Endothelial cell of umbilical vein (primary cell): Measurements from ENCODE around the gene TCP11X2. TPM values are rescaled to one million over a fixed set of nuclear protein-coding genes. Genes with fewer than 3 reads are reported as not detected.
A peak's percentile ranks its signal among the peaks of the same experiment; 100 is the strongest.
"Not testable (repeated sequence)": the region's sequence is repeated elsewhere in the genome, so short reads cannot be mapped to it uniquely, and the experiment has no call there.

Experiments
- Bru-seq: library from RNA; stranded (reverse); fragments of 400-500 nt; gene quantifications from one replicate; lab custom pipeline; 2021; lab: Mats Ljungman, UMichigan
- BruChase-seq, 2 experiments: library from RNA; stranded (reverse); fragments of 400-500 nt; gene quantifications; one replicate each; lab custom pipeline; 2021; lab: Mats Ljungman, UMichigan
- BruUV-seq: library from RNA; stranded (reverse); fragments of 400-500 nt; replicated peaks from 2 replicates; lab custom pipeline; 2021; lab: Mats Ljungman, UMichigan
- CTCF ChIA-PET: fragments of 300-600, 350-600 bp; sonication (Branson Sonifier 250); formaldehyde crosslinking; loops from one replicate; lab custom pipeline; 2021; ENCODE audit warnings: antibody characterized with exemption, inconsistent platforms; lab: Charles Lee
- POLR2A ChIA-PET: fragments of 300-600, 350-600 bp; sonication (Branson Sonifier 250); formaldehyde crosslinking; loops from one replicate; lab custom pipeline; 2021; ENCODE audit warnings: antibody characterized with exemption, inconsistent platforms; lab: Charles Lee
- DNase-seq: peaks from one replicate; pipeline ENCODE4 v3.0.0-alpha.2; 2011; ENCODE audit warnings: low read depth, low spot score
- FAIRE-seq: peaks from 2 replicates; lab custom pipeline; 2011; peaks lifted over from hg19 to GRCh38; lab: Jason Lieb, UNC
- H2AFZ ChIP-seq: 2 replicates; pipeline ENCODE4 v1.6.0; 2012; ENCODE audit warnings: low read depth, low read length, control low read depth, inconsistent platforms
- H3K27ac ChIP-seq: 2 replicates; pipeline ENCODE4 v1.5.1; 2011; ENCODE audit warnings: low read depth, mild to moderate bottlenecking, control low read depth, low read length, moderate library complexity; ENCODE audit not compliant: insufficient read depth
- H3K27me3 ChIP-seq, 2 experiments: 2 replicates each; pipeline versions ENCODE4 v1.6.0 to v1.6.1; 2011; ENCODE audit warnings: low read length in 2 of 2, mixed read lengths in 1 of 2; ENCODE audit not compliant: control insufficient read depth in 2 of 2, insufficient read depth in 2 of 2
- H3K36me3 ChIP-seq, 2 experiments: 2 replicates in 1 of 2; 3 replicates in 1 of 2; pipeline ENCODE4 v1.5.1; 2011; ENCODE audit warnings: low read length in 2 of 2, mild to moderate bottlenecking in 1 of 2, moderate library complexity in 1 of 2; ENCODE audit not compliant: control insufficient read depth in 2 of 2, insufficient read depth in 2 of 2; ENCODE audit errors: extremely low read depth in 1 of 2
- H3K4me1 ChIP-seq: 3 replicates; pipeline ENCODE4 v1.5.1; 2011; ENCODE audit warnings: mild to moderate bottlenecking, low read length; ENCODE audit not compliant: control insufficient read depth, insufficient read depth; ENCODE audit errors: extremely low read depth
- H3K4me2 ChIP-seq: 2 replicates; pipeline ENCODE4 v1.6.1; 2011; ENCODE audit warnings: low read length, control low read depth, mixed read lengths; ENCODE audit not compliant: insufficient read depth
- H3K4me3 ChIP-seq, 3 experiments: fragments of 200-600 bp in 1 of 3; sonication (generic), shearing (Covaris generic) in 1 of 3; replicated peaks in 1 of 3; 2 replicates each; pipeline ENCODE4 v1.5.1; 2011 to 2016; ENCODE audit warnings: control low read depth in 3 of 3, low read length in 3 of 3, mild to moderate bottlenecking in 2 of 3, inconsistent platforms in 1 of 3, low read depth in 1 of 3, moderate library complexity in 1 of 3; ENCODE audit not compliant: insufficient read depth in 1 of 3
- H3K79me2 ChIP-seq: 2 replicates; pipeline ENCODE4 v1.6.0; 2012; ENCODE audit warnings: low read length, inconsistent platforms; ENCODE audit not compliant: control insufficient read depth, insufficient read depth
- H3K9ac ChIP-seq: replicated peaks from 2 replicates; pipeline ENCODE3; 2011; ENCODE audit warnings: low read length, control low read depth; ENCODE audit not compliant: insufficient read depth; ENCODE audit errors: extremely low read depth
- H3K9me1 ChIP-seq: replicated peaks from 3 replicates; pipeline ENCODE4 v1.6.0; 2011; ENCODE audit warnings: mild to moderate bottlenecking, low read length; ENCODE audit not compliant: control insufficient read depth, insufficient read depth; ENCODE audit errors: extremely low read depth
- H3K9me3 ChIP-seq: replicated peaks from 2 replicates; pipeline ENCODE4 v1.5.1; 2012; ENCODE audit warnings: low read length, inconsistent platforms; ENCODE audit not compliant: control insufficient read depth, insufficient read depth
- H4K20me1 ChIP-seq: replicated peaks from 2 replicates; pipeline ENCODE3; 2011; ENCODE audit warnings: mild to moderate bottlenecking, low read length; ENCODE audit not compliant: control insufficient read depth, insufficient read depth; ENCODE audit errors: extremely low read depth
- CTCF ChIP-seq, 2 donors: IDR thresholded peaks; 1 replicate in 1 of 2; 2 replicates in 1 of 2; pipeline ENCODE4 v1.5.1; 2011; ENCODE audit warnings: low read length in 2 of 2, mild to moderate bottlenecking in 2 of 2, moderate library complexity in 2 of 2, control low read depth in 1 of 2, inconsistent platforms in 1 of 2, low read depth in 1 of 2; ENCODE audit not compliant: insufficient read depth in 1 of 2; ENCODE audit errors: extremely low read depth in 1 of 2
- EZH2 ChIP-seq: IDR thresholded peaks from 2 replicates; pipeline ENCODE4 v1.6.1; 2012; ENCODE audit warnings: borderline replicate concordance, low read depth, mild to moderate bottlenecking, moderate library complexity, low read length, inconsistent platforms; ENCODE audit not compliant: severe bottlenecking
- FOS ChIP-seq: IDR thresholded peaks from 2 replicates; pipeline ENCODE4 v1.6.1; 2011; ENCODE audit warnings: mild to moderate bottlenecking, low read length, moderate library complexity, borderline replicate concordance; ENCODE audit not compliant: insufficient read depth
- GATA2 ChIP-seq: IDR thresholded peaks from 2 replicates; pipeline ENCODE4 v1.7.0; 2011; ENCODE audit warnings: low read depth, mild to moderate bottlenecking, moderate library complexity, mixed read lengths, low read length; ENCODE audit not compliant: insufficient read length, insufficient read depth
- JUN ChIP-seq: IDR thresholded peaks from 2 replicates; pipeline ENCODE4 v1.6.1; 2011; ENCODE audit warnings: borderline replicate concordance, low read depth; ENCODE audit not compliant: insufficient read length, insufficient read depth
- MAX ChIP-seq: IDR thresholded peaks from 2 replicates; pipeline ENCODE4 v1.6.1; 2011; ENCODE audit not compliant: insufficient read depth, insufficient read length
- MYC ChIP-seq: IDR thresholded peaks from one replicate; pipeline ENCODE4 v1.6.1; 2011; ENCODE audit warnings: mild to moderate bottlenecking, low read depth, low read length
- POLR2A ChIP-seq: IDR thresholded peaks from 2 replicates; pipeline ENCODE4 v1.6.1; 2012; ENCODE audit warnings: low read depth, mild to moderate bottlenecking, control low read depth, low read length
- POLR2AphosphoS5 ChIP-seq: IDR thresholded peaks from 2 replicates; pipeline ENCODE4 v1.6.1; 2012; ENCODE audit warnings: low read depth, mild to moderate bottlenecking, control low read depth, low read length, moderate library complexity; ENCODE audit not compliant: insufficient read depth
- dilution Hi-C: fragments of 300-500 bp; cut with MboI; formaldehyde crosslinking; loops from one replicate; pipeline ENCODE4 v1.15.0; 2019; ENCODE audit warnings: low sequenced_read_pairs; ENCODE audit not compliant: extremely low pct_ligation_motif_present
- intact Hi-C: fragments of 100-400 bp; cut with micrococcal nuclease; formaldehyde crosslinking; loops from one replicate; pipeline ENCODE4 v1.10.0; 2022
- long read RNA-seq: library from polyadenylated mRNA; stranded (forward); transcript quantifications from one replicate; pipeline ENCODE4 v2.0.0, GENCODE V29; 2021
- polyA minus RNA-seq, 3 experiments: library from RNA; depleted of rRNA, polyadenylated mRNA; stranded (reverse); fragments of >200 nt; gene quantifications; 1 replicate in 1 of 3; 2 replicates in 2 of 3; pipeline ENCODE4 v1.2.3, GENCODE V29; 2011
- polyA plus RNA-seq, 4 experiments: library from polyadenylated mRNA; depleted of rRNA in 3 of 4; stranded (reverse) in 3 of 4; unstranded in 1 of 4; fragments of >200 nt; gene quantifications; 2 replicates each; pipeline versions ENCODE4 v1.2.1 to v1.2.3, GENCODE V29; 2011 to 2012; ENCODE audit warnings: missing spikeins in 1 of 4
- total RNA-seq: library from RNA; stranded (reverse); gene quantifications from 2 replicates; pipeline ENCODE4 v1.2.3, GENCODE V29; 2021

Gene TCP11X2
- not detected in 2 replicates for total RNA-seq
- not detected in 2 replicates for polyA plus RNA-seq
- polyA plus RNA-seq (2011; cell fraction: cytosol; rRNA removed) = not detected in 2 replicates
- polyA plus RNA-seq (2011; cell fraction: nucleus; rRNA removed) = not detected in 2 replicates
- not detected in 2 replicates for polyA plus RNA-seq (2012)
- not detected in 2 replicates for polyA minus RNA-seq
- not detected for polyA minus RNA-seq (2011; cell fraction: cytosol; rRNA and poly(A)+ RNA removed)
- polyA minus RNA-seq (2011; cell fraction: nucleus; rRNA and poly(A)+ RNA removed) = not detected in 2 replicates
- not detected for Bru-seq, nascent RNA
- not detected for BruChase-seq, experiment 1, labeled RNA remaining after a 6-hour chase
- not detected for BruChase-seq, experiment 2, labeled RNA remaining after a 2-hour chase
- long read RNA-seq = 0 reads

GRCh38 chrX:102471762-102472220, at the start of gene TCP11X2:
TSS of gene TCP11X2 (minus strand) at chrX:102471812.
- H3K4me3 ChIP-seq, H3K36me3 ChIP-seq, H3K79me2 ChIP-seq, H3K9me3 ChIP-seq, CTCF ChIA-PET, BruUV-seq, H3K27me3 ChIP-seq, DNase-seq, dilution Hi-C loops, H3K4me2 ChIP-seq, H2AFZ ChIP-seq, H4K20me1 ChIP-seq, POLR2A ChIA-PET, H3K9ac ChIP-seq, H3K27ac ChIP-seq, FAIRE-seq, intact Hi-C loops, H3K4me1 ChIP-seq, H3K9me1 ChIP-seq: not testable (repeated sequence)

- ChIA-PET POLR2A (no interaction called here), CTCF (no interaction called here)
- Histone ChIP-seq H2AFZ (peak overlapping the region; percentile 44), H3K79me2 (no peaks in the 10 kb centered on the region), H3K36me3 (no peaks in the 10 kb centered on the region), H3K4me2 (no peak overlapping the region), H3K27me3 (no peaks in the 10 kb centered on the region), H3K9ac (no peak overlapping the region), H3K27ac (no peak overlapping the region), H3K4me1 (no peaks in the 10 kb centered on the region), H3K9me3 (no peaks in the 10 kb centered on the region), H3K9me1 (no peaks in the 10 kb centered on the region), H4K20me1 (no peaks in the 10 kb centered on the region), H3K4me3 (no peak overlapping the region)
- no TSS peak for BruUV-seq
- intact Hi-C loops (no loop called here), dilution Hi-C loops (no loop called here)
- FAIRE-seq (peak; percentile 70), DNase-seq (peak; percentile 11)
- TF ChIP-seq JUN = no peak
- no peak for TF ChIP-seq MYC
- TF ChIP-seq EZH2 = no peak
- TF ChIP-seq FOS = no peak
- TF ChIP-seq GATA2 = no peak
- no peak for TF ChIP-seq POLR2AphosphoS5
- TF ChIP-seq POLR2A = no peak
- no peak for TF ChIP-seq CTCF (IDR thresholded peaks at IDR 0.05; ENCODE audit: extremely low read depth in 1 of 2, insufficient read depth in 1 of 2, low read depth in 1 of 2, low read length in 2 of 2)
- no peak for TF ChIP-seq MAX
Observed at GRCh38 chrX:102517326-102517725, 45.7 kb upstream of the TCP11X2 start.
